Adipose tissue (tissue), 3 donors: Measurements from ENCODE around the gene SHFL. TPM values are rescaled to one million over a fixed set of nuclear protein-coding genes. Genes with fewer than 3 reads are reported as not detected.
A peak's percentile ranks its signal among the peaks of the same experiment; 100 is the strongest.

Experiments
- H3K27ac ChIP-seq: one replicate; pipeline ENCODE4 v1.5.1; 2013; ENCODE audit warnings: low read depth, low read length
- WGBS, 3 donors: extraction: QIAGEN DNeasy Blood & Tissue Kit; methylation state at CpG; one replicate each; pipeline ENCODE4 v1.1.7; 2013; 5-methylcytosine and 5-hydroxymethylcytosine counted together
- polyA plus RNA-seq, 3 donors: library from polyadenylated mRNA; stranded (reverse); fragments of 200-250 nt; gene quantifications; one replicate each; pipeline ENCODE4 v1.2.3, GENCODE V29; 2013
- donor health status: healthy with polysubstance abuse.
- donor health status: Bipolar disorder and iron deficiency.
- donor health status: healthy.

SHFL gene
- polyA plus RNA-seq, 3 donors, result 17.2 to 27.4 (median 22.2) TPM

- 21 to 36% (median 32%) methylated on average over 16 of the region's 16 CpGs for WGBS, 3 donors
- H3K27ac ChIP-seq, result no peak overlapping the region
Measured at GRCh38 chr19:10105509-10106099, 19.5 kb downstream of the SHFL start.

DNA sequence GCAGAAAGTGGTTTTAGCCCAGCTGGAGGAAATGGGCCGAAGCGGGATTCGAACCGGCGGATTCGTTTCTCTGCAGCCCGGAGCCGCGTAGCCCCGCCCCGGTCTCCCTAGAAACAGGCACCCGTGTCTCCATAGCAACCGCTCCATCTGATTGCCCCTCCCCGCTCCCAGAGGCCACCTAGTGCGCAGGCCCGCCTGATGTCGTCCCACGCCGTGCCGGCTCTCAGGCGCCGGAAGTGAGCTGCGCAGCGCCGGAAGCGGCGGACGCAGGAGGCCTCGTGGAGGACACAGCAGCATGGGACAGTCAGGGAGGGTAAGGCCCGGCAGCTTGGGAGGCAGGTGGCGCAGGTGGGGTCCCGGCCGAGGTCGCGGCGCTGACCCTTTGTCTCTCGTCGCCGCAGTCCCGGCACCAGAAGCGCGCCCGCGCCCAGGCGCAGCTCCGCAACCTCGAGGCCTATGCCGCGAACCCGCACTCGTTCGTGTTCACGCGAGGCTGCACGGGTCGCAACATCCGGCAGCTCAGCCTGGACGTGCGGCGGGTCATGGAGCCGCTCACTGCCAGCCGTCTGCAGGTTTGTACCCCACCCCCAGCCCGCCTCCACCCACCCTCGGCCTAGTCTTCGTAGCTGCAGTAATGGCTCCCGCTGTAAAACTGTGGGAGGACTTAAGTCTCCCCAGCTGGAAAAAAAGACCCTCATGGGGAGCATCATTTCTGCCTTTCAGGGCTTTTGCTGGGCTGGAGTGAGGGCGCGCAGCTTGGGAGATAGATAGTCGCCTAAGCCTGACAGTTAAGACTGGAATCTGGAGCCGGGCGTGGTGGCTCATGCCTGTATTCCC is 20.2 kb downstream of the SHFL start, which contains the start of gene PPAN:
PPAN (plus strand) TSS at position 263 of the 837 bp plus-strand sequence; CDS start at position 296, 33 bp downstream.
- WGBS, 3 donors, result 1 to 2% (median 2%) methylated on average over 71 of the region's 71 CpGs
- peak within 1 kb of the TSS; percentile 76 for H3K27ac ChIP-seq

DNA sequence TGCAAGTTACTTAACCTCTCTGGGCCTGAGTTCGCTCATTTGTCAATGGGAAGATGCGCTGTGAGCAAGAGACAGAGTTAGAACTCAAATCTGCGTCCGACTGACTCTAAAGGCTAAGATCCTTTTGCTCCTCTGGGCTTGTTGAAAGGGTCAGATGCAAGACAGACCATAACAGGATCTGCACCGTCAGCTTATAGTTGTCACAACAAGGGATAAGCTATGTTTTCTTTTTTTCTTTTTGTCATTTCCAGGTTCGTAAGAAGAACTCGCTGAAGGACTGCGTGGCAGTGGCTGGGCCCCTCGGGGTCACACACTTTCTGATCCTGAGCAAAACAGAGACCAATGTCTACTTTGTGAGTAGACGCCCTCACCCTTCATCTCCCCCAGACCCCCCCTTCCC is 21.1 kb downstream of the SHFL start:
- 77 to 78% (median 78%) methylated on average over 10 of the region's 10 CpGs for WGBS, 3 donors
- H3K27ac ChIP-seq, result no peak overlapping the region

DNA sequence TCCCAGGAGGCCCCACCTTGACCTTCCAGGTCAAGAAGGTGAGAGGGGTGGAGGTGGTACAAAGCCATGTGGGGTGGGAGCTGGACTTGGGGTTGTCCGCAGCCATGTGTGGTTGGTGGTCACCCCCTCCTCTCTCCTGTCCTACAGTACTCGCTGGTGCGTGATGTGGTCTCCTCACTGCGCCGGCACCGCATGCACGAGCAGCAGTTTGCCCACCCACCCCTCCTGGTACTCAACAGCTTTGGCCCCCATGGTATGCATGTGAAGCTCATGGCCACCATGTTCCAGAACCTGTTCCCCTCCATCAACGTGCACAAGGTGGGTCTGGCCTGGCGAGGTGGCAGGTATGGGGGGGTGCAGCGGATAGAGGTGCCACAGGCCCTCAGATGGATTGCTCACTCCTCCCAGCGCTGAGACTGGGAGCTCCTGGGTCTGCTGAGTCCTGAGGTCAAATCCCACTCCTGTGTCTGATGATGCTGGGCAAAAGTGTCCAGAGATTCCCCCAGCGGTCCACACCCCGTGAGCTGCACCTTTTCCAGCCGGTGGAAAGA is 21.8 kb downstream of the SHFL start:
- 93 to 95% (median 94%) methylated on average over 14 of the region's 14 CpGs for WGBS, 3 donors
- H3K27ac ChIP-seq, result no peak overlapping the region

- H3K27ac ChIP-seq, result no peak overlapping the region
- WGBS, 3 donors, result 89 to 92% (median 92%) methylated on average over 14 of the region's 14 CpGs
Measured at GRCh38 chr19:10109528-10109927, 23.4 kb downstream of the SHFL start.

DNA sequence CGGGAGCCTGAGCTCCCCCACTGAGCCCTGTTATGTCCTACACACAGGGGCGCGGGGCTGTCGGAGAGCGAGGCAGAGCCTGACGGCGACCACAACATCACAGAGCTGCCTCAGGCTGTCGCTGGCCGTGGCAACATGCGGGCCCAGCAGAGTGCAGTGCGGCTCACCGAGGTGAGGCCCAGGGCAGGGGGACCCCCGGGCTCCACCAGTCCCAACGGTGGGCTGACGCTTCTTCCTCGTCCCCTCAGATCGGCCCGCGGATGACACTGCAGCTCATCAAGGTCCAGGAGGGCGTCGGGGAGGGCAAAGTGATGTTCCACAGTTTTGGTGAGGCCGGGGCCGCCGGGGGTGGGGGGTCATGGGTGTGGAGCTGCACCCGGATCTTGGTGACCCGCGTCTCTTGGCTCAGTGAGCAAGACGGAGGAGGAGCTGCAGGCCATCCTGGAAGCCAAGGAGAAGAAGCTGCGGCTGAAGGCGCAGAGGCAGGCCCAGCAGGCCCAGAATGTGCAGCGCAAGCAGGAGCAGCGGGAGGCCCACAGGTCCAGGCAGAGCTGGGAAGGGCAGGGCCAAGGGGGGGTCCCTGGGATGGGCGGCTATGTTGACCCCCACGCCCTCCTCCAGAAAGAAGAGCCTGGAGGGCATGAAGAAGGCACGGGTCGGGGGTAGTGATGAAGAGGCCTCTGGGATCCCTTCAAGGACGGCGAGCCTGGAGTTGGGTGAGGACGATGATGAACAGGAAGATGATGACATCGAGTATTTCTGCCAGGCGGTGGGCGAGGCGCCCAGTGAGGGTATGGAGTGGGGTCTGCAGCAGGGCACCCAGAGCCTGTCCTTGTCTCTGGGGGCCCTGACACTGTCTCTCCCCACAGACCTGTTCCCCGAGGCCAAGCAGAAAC is 24.2 kb downstream of the SHFL start:
- no peak overlapping the region for H3K27ac ChIP-seq
- WGBS, 3 donors, result 86 to 92% (median 88%) methylated on average over 40 to 44 of the region's 44 CpGs

- 83 to 90% (median 90%) methylated on average over 19 of the region's 19 CpGs for WGBS, 3 donors
- no peak overlapping the region for H3K27ac ChIP-seq
Measured at GRCh38 chr19:10110972-10111317, 24.8 kb downstream of the SHFL start.

DNA sequence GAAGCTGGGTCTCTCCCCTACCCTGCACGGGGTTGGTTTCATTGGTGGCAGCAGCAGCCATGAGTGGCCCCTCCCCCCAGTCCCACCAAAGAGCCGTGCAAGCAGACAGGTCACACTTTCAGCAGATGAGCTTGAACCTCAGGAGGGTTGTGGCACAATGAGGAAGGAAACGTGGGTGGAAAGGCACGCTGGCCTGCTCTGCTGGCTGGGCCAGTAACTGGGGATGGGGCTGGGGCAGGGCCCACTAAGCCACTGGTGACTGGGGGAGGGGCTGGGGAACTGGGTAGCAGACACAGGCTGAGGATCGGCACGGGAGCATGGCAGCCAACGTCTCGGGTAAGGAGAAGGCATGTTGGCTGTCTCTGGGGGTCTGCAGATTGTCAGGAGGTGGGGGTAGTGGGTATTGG is 25.3 kb downstream of the SHFL start, which contains the start of gene P2RY11:
P2RY11 (plus strand) TSS at position 289 of the 407 bp plus-strand sequence; CDS start at position 318, 29 bp downstream.
- 45 to 79% (median 46%) methylated on average over 8 of the region's 8 CpGs for WGBS, 3 donors
- no peak within 1 kb of the TSS for H3K27ac ChIP-seq

DNA sequence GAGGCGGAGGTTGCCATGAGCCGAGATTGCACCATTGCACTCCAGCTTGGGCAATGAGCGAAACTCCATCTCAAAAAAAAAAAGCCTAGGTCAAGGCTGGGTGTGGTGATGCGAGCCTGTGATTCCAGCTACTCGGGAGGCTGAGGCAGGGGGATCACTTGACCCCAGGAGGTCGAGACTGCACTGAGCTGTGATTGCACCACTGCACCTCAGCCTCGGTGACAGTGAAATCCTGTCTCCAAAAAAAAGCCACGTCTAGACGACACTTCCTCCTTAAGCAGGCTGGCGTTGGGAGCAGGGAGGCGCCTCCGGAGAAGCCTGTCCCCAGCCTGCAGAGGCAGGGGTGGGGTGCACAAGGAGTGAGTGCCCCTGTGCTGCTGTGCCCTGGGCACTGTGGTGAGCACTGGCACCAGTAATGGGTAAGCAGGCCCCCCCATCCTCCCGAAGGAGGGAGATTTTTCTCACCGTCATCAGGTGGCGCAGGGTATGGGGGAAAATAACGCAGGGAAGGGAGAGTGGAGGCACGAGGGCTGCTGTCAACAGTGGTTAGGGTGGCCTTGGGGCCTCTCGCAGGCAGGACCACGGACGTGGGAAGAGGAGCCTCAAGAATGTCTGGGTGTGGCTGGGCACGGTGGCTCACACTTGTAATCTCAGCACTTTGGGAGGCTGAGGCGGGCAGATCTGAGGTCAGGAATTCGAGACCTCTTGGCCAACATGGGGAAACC is 26.1 kb downstream of the SHFL start:
- H3K27ac ChIP-seq, result no peak overlapping the region
- WGBS, 3 donors, result 39 to 56% (median 41%) methylated on average over 23 of the region's 23 CpGs

GRCh38 chr19:10112895-10113591 is 26.9 kb downstream of the SHFL start:
- 17 to 31% (median 27%) methylated on average over 25 of the region's 25 CpGs for WGBS, 3 donors
- no peak overlapping the region for H3K27ac ChIP-seq

GRCh38 chr19:10113592-10113963 is 27.5 kb downstream of the SHFL start:
- H3K27ac ChIP-seq, result no peak overlapping the region
- 69 to 72% (median 71%) methylated on average over 17 to 19 of the region's 19 CpGs for WGBS, 3 donors

GRCh38 chr19:10113964-10114650 is 28.0 kb downstream of the SHFL start:
- 86 to 92% (median 90%) methylated on average over 43 of the region's 43 CpGs for WGBS, 3 donors
- no peak overlapping the region for H3K27ac ChIP-seq

- 80 to 83% (median 83%) methylated on average over 25 to 26 of the region's 26 CpGs for WGBS, 3 donors
- no peak overlapping the region for H3K27ac ChIP-seq
Measured at GRCh38 chr19:10114651-10115391, 28.7 kb downstream of the SHFL start.

- H3K27ac ChIP-seq, result no peak overlapping the region
- 86 to 90% (median 89%) methylated on average over 43 to 45 of the region's 45 CpGs for WGBS, 3 donors
Measured at GRCh38 chr19:10115392-10116084, 29.4 kb downstream of the SHFL start.

GRCh38 chr19:10116085-10116865 is 30.2 kb downstream of the SHFL start:
- WGBS, 3 donors, result 86 to 87% (median 87%) methylated on average over 34 to 35 of the region's 35 CpGs
- H3K27ac ChIP-seq, result no peak overlapping the region
